Panc1 (cell line): ENCODE data around the gene AMIGO3. TPM values are rescaled to one million over a fixed set of nuclear protein-coding genes. Genes with fewer than 3 reads are reported as not detected.

Experiments
- ATAC-seq: fragments of 200-7000 bp; cut with Tn5 transposase; 2 replicates; pipeline ENCODE4 v1.9.1; 2020; ENCODE audit warnings: mild to moderate bottlenecking, moderate library complexity
- BruUV-seq: library from RNA; stranded (reverse); fragments of 400-500 nt; replicated peaks from 2 replicates; lab custom pipeline; 2021; lab: Mats Ljungman, UMichigan
- CTCF ChIA-PET: fragments of 300-600 bp; sonication (Branson Sonifier 250); formaldehyde crosslinking; loops from one replicate; lab custom pipeline; 2022; ENCODE audit warnings: antibody characterized with exemption; lab: Charles Lee
- POLR2A ChIA-PET: fragments of 300-600 bp; sonication (Branson Sonifier 250); formaldehyde crosslinking; loops from one replicate; lab custom pipeline; 2022; ENCODE audit warnings: antibody characterized with exemption; lab: Charles Lee
- DNase-seq: peaks from one replicate; pipeline ENCODE4 v3.0.0-alpha.2; 2010; ENCODE audit warnings: low read depth, low spot score
- H3K27ac ChIP-seq: 2 replicates; pipeline ENCODE4 v1.5.1; 2011; ENCODE audit warnings: mild to moderate bottlenecking, low read length, inconsistent platforms
- H3K27me3 ChIP-seq: fragments of 200-500 bp; sonication (Bioruptor generic); 2 replicates; pipeline ENCODE4 v1.6.0; 2014; ENCODE audit warnings: low read length, inconsistent platforms; ENCODE audit not compliant: control insufficient read depth, insufficient read depth
- H3K36me3 ChIP-seq: fragments of 200-500 bp; sonication (Bioruptor generic); 2 replicates; pipeline ENCODE4 v1.5.1; 2014; ENCODE audit warnings: inconsistent platforms, mild to moderate bottlenecking, low read length, moderate library complexity; ENCODE audit not compliant: control insufficient read depth, insufficient read depth
- H3K4me1 ChIP-seq: 2 replicates; pipeline ENCODE4 v1.5.1; 2011; ENCODE audit warnings: inconsistent platforms, mild to moderate bottlenecking, low read length, moderate library complexity; ENCODE audit not compliant: control insufficient read depth, insufficient read depth
- H3K4me3 ChIP-seq, 2 experiments: 2 replicates each; pipeline ENCODE4 v1.5.1; 2011 to 2012; ENCODE audit warnings: low read depth in 2 of 2, low read length in 2 of 2, mild to moderate bottlenecking in 2 of 2, inconsistent platforms in 1 of 2, moderate library complexity in 1 of 2
- H3K9me3 ChIP-seq: fragments of 200-500 bp; sonication (Bioruptor generic); 2 replicates; pipeline ENCODE4 v1.5.1; 2014; ENCODE audit warnings: low read depth, mild to moderate bottlenecking, inconsistent platforms, low read length, moderate library complexity; ENCODE audit not compliant: control insufficient read depth, insufficient read depth
- CTCF ChIP-seq: fragments of 450-650 bp; IDR thresholded peaks from 2 replicates; pipeline ENCODE4 v1.5.1; 2017; ENCODE audit warnings: mild to moderate bottlenecking
- POLR2AphosphoS5 ChIP-seq: IDR thresholded peaks from 2 replicates; pipeline ENCODE4 v1.6.1; 2012; ENCODE audit warnings: mild to moderate bottlenecking, low read depth, low read length, moderate library complexity
- SIN3A ChIP-seq: IDR thresholded peaks from 2 replicates; pipeline ENCODE4 v1.6.1; 2012; ENCODE audit warnings: low read depth, mild to moderate bottlenecking, low read length, moderate library complexity, borderline replicate concordance; ENCODE audit not compliant: insufficient read depth
- TCF7L2 ChIP-seq: IDR thresholded peaks from 2 replicates; pipeline ENCODE4 v1.6.1; 2011; ENCODE audit warnings: mild to moderate bottlenecking, low read depth, low read length, inconsistent platforms
- in situ Hi-C: cut with HindIII; loops from 2 replicates; pipeline ENCODE4 v1.10.0; 2016; ENCODE audit warnings: low sequenced_read_pairs, low pct_unique_long_range_greater_than_20kb
- intact Hi-C: fragments of 100-400 bp; cut with micrococcal nuclease; formaldehyde crosslinking; loops from one replicate; pipeline ENCODE4 v1.10.0; 2022; ENCODE audit not compliant: unreplicated experiment
- total RNA-seq: library from RNA; stranded (reverse); gene quantifications from one replicate; pipeline ENCODE4 v1.2.1, GENCODE V29; 2021; ENCODE audit not compliant: unreplicated experiment
- TF ChIP-seq, protein P1 (sequence below), 2 experiments: IDR thresholded peaks; 2 replicates each; pipeline ENCODE4 v1.6.1; 2011 to 2012; ENCODE audit warnings: low read depth in 2 of 2, control low read depth in 1 of 2, low read length in 1 of 2, mild to moderate bottlenecking in 1 of 2, moderate library complexity in 1 of 2; ENCODE audit not compliant: insufficient read depth in 1 of 2

Gene AMIGO3
- total RNA-seq, 1 experiment from 2014 or later = 0.72 TPM

DNA sequence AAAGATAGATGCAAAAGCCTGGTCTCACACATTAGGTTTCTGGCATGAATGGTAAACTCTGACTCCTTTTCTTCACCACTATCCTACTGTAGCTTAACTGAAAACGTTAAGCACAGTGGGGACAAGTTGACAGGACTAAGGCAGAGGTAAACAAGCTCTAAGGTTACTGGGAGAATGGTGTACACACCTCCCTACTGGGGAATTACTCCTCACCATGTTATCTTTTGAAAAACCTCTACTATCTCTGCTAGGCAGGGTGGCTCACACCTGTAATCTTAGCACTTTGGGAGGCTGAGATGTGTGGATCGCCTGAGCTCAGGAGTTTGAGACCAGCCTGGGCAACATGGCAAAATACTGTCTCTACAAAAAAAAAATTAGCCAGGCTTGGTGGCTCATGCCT is 37.7 kb upstream of the AMIGO3 start:
- intact Hi-C loops (no loop called here), in situ Hi-C loops (no loop called here)
- CTCF ChIA-PET = no interaction called here
- POLR2A ChIA-PET = interaction anchor here (0.5 to 0.6 kb wide), 2 partner anchors 23 to 123 kb away, joined by 5 to 9 read pairs; no protein-coding TSS in a partner anchor
- Histone ChIP-seq H3K4me3 (no peak overlapping the region), H3K27ac (no peak overlapping the region), H3K4me1 (no peaks in the 10 kb centered on the region), H3K27me3 (no peaks in the 10 kb centered on the region), H3K9me3 (no peaks in the 10 kb centered on the region), H3K36me3 (no peaks in the 10 kb centered on the region)
- ATAC-seq (0 out of 2 replicates have a peak, but pooled peaks have one; percentile 26), DNase-seq (no peak)
- no TSS peak for BruUV-seq
- TF ChIP-seq, protein P1, sequence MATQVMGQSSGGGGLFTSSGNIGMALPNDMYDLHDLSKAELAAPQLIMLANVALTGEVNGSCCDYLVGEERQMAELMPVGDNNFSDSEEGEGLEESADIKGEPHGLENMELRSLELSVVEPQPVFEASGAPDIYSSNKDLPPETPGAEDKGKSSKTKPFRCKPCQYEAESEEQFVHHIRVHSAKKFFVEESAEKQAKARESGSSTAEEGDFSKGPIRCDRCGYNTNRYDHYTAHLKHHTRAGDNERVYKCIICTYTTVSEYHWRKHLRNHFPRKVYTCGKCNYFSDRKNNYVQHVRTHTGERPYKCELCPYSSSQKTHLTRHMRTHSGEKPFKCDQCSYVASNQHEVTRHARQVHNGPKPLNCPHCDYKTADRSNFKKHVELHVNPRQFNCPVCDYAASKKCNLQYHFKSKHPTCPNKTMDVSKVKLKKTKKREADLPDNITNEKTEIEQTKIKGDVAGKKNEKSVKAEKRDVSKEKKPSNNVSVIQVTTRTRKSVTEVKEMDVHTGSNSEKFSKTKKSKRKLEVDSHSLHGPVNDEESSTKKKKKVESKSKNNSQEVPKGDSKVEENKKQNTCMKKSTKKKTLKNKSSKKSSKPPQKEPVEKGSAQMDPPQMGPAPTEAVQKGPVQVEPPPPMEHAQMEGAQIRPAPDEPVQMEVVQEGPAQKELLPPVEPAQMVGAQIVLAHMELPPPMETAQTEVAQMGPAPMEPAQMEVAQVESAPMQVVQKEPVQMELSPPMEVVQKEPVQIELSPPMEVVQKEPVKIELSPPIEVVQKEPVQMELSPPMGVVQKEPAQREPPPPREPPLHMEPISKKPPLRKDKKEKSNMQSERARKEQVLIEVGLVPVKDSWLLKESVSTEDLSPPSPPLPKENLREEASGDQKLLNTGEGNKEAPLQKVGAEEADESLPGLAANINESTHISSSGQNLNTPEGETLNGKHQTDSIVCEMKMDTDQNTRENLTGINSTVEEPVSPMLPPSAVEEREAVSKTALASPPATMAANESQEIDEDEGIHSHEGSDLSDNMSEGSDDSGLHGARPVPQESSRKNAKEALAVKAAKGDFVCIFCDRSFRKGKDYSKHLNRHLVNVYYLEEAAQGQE (IDR thresholded peaks at IDR 0.05; ENCODE audit: insufficient read depth in 1 of 2, low read depth in 2 of 2, low read length in 1 of 2) = no peak
- TF ChIP-seq CTCF = no peak
- no peak for TF ChIP-seq SIN3A
- no peak for TF ChIP-seq POLR2AphosphoS5
- no peak for TF ChIP-seq TCF7L2

DNA sequence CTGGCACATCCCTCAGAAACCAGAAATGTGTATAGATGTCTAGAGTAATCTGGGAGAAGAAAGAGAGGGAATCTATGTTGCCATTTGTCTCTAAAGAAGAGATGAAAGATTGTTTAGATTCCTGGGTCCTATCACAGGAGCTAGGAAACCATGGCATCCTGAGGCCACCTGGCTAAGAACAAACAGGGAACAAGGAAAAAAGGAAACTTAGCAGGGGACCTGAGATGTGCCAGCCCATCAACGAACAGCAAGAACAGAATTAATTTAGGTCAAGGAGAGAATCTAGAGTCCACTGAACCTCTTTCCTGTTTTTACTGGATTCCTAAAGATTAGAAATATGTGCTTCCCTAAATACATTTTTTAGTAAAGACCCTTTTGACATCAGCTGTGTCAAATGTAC is 36.6 kb upstream of the AMIGO3 start:
- H3K27ac ChIP-seq = no peak overlapping the region
- H3K9me3 ChIP-seq = no peaks in the 10 kb centered on the region
- TF ChIP-seq TCF7L2 (no peak), POLR2AphosphoS5 (no peak), SIN3A (no peak), CTCF (no peak)
- TF ChIP-seq, protein P1 (IDR thresholded peaks at IDR 0.05; ENCODE audit: insufficient read depth in 1 of 2, low read depth in 2 of 2, low read length in 1 of 2) = no peak
- POLR2A ChIA-PET = no interaction called here
- ATAC-seq (no peak), DNase-seq (no peak)
- H3K4me1 ChIP-seq = no peaks in the 10 kb centered on the region
- in situ Hi-C loops = no loop called here
- H3K36me3 ChIP-seq = no peaks in the 10 kb centered on the region
- no peaks in the 10 kb centered on the region for H3K27me3 ChIP-seq
- intact Hi-C loops = no loop called here
- no peak overlapping the region for H3K4me3 ChIP-seq
- no TSS peak for BruUV-seq
- CTCF ChIA-PET = no interaction called here
